A673 (cell line): ENCODE data around the gene KCTD2. TPM values are rescaled to one million over a fixed set of nuclear protein-coding genes. Genes with fewer than 3 reads are reported as not detected.

Experiments
- BruUV-seq: library from RNA; stranded (reverse); fragments of 400-500 nt; replicated peaks from 2 replicates; lab custom pipeline; 2021; lab: Mats Ljungman, UMichigan
- CTCF ChIA-PET: fragments of 300-600 bp; sonication (Branson Sonifier 250); formaldehyde crosslinking; loops from one replicate; lab custom pipeline; 2022; ENCODE audit warnings: antibody characterized with exemption; lab: Charles Lee
- POLR2A ChIA-PET: fragments of 300-600 bp; sonication (Branson Sonifier 250); formaldehyde crosslinking; loops from one replicate; lab custom pipeline; 2022; ENCODE audit warnings: antibody characterized with exemption; ENCODE audit not compliant: low non-redundant PET; lab: Charles Lee
- DNase-seq: peaks from one replicate; pipeline ENCODE4 v3.0.0-alpha.2; 2015; ENCODE audit warnings: low spot score
- H3K27ac ChIP-seq: fragments of 200-600 bp; sonication (generic); 2 replicates; pipeline ENCODE4 v1.5.1; 2016; ENCODE audit warnings: mixed run types, low read depth, mild to moderate bottlenecking, mixed read lengths, antibody characterized with exemption, low read length; ENCODE audit not compliant: poor library complexity, severe bottlenecking
- H3K27me3 ChIP-seq: fragments of 200-600 bp; sonication (generic); replicated peaks from 2 replicates; pipeline ENCODE4 v1.6.1; 2017; ENCODE audit warnings: mixed run types, low read depth, mild to moderate bottlenecking, mixed read lengths, antibody characterized with exemption, low read length; ENCODE audit not compliant: insufficient read depth, poor library complexity
- H3K36me3 ChIP-seq: fragments of 200-600 bp; sonication (generic); 2 replicates; pipeline ENCODE4 v1.6.1; 2016; ENCODE audit warnings: mixed run types, mild to moderate bottlenecking, mixed read lengths, antibody characterized with exemption, low read length; ENCODE audit not compliant: insufficient read depth, poor library complexity, severe bottlenecking
- H3K4me1 ChIP-seq: fragments of 200-600 bp; sonication (generic); 2 replicates; pipeline ENCODE4 v1.6.1; 2017; ENCODE audit warnings: mixed run types, mild to moderate bottlenecking, mixed read lengths, antibody characterized with exemption, low read length; ENCODE audit not compliant: insufficient read depth, poor library complexity, severe bottlenecking
- H3K4me3 ChIP-seq: fragments of 200-600 bp; sonication (generic); 2 replicates; pipeline ENCODE4 v1.5.1; 2016; ENCODE audit warnings: low read depth, mixed run types, mild to moderate bottlenecking, mixed read lengths, low read length; ENCODE audit not compliant: poor library complexity, severe bottlenecking
- H3K9me3 ChIP-seq: fragments of 200-600 bp; sonication (generic); 2 replicates; pipeline ENCODE4 v1.6.1; 2016; ENCODE audit warnings: mixed run types, low read depth, mild to moderate bottlenecking, mixed read lengths, antibody characterized with exemption, low read length; ENCODE audit not compliant: poor library complexity, severe bottlenecking
- CTCF ChIP-seq: fragments of 300-800, 200-600 bp; sonication (generic); conservative IDR thresholded peaks from 2 replicates; pipeline ENCODE4 v1.5.1; 2017; ENCODE audit warnings: low read depth, mild to moderate bottlenecking, antibody characterized with exemption, low read length, moderate library complexity, mixed read lengths
- EZH2 ChIP-seq: fragments of 200-600 bp; sonication (generic); IDR thresholded peaks from 2 replicates; pipeline ENCODE4 v1.6.1; 2017; ENCODE audit warnings: borderline replicate concordance, low read depth, mild to moderate bottlenecking, mixed read lengths, antibody characterized with exemption, low read length; ENCODE audit not compliant: poor library complexity, severe bottlenecking
- intact Hi-C: fragments of 100-400 bp; cut with micrococcal nuclease; formaldehyde crosslinking; loops from one replicate; pipeline ENCODE4 v1.10.0; 2022; ENCODE audit not compliant: unreplicated experiment
- total RNA-seq: library from RNA; stranded (reverse); gene quantifications from 2 replicates; pipeline ENCODE4 v1.2.3, GENCODE V29; 2021

The KCTD2 gene
- total RNA-seq, 1 experiment from 2014 or later: 25.6 TPM

- TF ChIP-seq CTCF (no peak), EZH2 (no peak)
- peaks cover 15% of the 10 kb centered on the region for H3K4me1 ChIP-seq
- H3K36me3 ChIP-seq: no peaks in the 10 kb centered on the region
- H3K4me3 ChIP-seq: no peak overlapping the region
- intact Hi-C loops: no loop called here
- ChIA-PET CTCF (interaction anchor here (0.6 kb wide), 1 partner anchor 19 kb away, joined by 5 read pairs; no protein-coding TSS in a partner anchor), POLR2A (no interaction called here)
- H3K9me3 ChIP-seq: no peaks in the 10 kb centered on the region
- H3K27me3 ChIP-seq: no peaks in the 10 kb centered on the region
- DNase-seq: no peak
- no peak overlapping the region for H3K27ac ChIP-seq
- no TSS peak for BruUV-seq
Observed at GRCh38 chr17:75079023-75079373, 32.0 kb downstream of the KCTD2 start.

GRCh38 chr17:75081611-75082540 lies 34.9 kb downstream of the KCTD2 start:
- TF ChIP-seq CTCF: no peak
- TF ChIP-seq EZH2: no peak
- Histone ChIP-seq H3K4me3 (no peak overlapping the region), H3K9me3 (no peaks in the 10 kb centered on the region), H3K4me1 (peaks cover 15% of the 10 kb centered on the region), H3K27me3 (no peaks in the 10 kb centered on the region), H3K27ac (no peak overlapping the region), H3K36me3 (no peaks in the 10 kb centered on the region)
- ChIA-PET CTCF (no interaction called here), POLR2A (no interaction called here)
- BruUV-seq: no TSS peak
- DNase-seq: no peak
- intact Hi-C loops: no loop called here

GRCh38 chr17:75082683-75083082 lies 35.7 kb downstream of the KCTD2 start:
- Histone ChIP-seq H3K27ac (no peak overlapping the region), H3K27me3 (no peaks in the 10 kb centered on the region), H3K36me3 (no peaks in the 10 kb centered on the region), H3K4me1 (peaks cover 19% of the 10 kb centered on the region), H3K9me3 (no peaks in the 10 kb centered on the region), H3K4me3 (no peak overlapping the region)
- ChIA-PET POLR2A (no interaction called here), CTCF (no interaction called here)
- intact Hi-C loops: no loop called here
- no TSS peak for BruUV-seq
- DNase-seq: no peak
- TF ChIP-seq CTCF (no peak), EZH2 (no peak)
